Camera-type eye (tissue), 1 donor: Measurements from ENCODE around the gene RADX. TPM values are rescaled to one million over a fixed set of nuclear protein-coding genes. Genes with fewer than 3 reads are reported as not detected.

Experiments used
- total RNA-seq: library from RNA; depleted of rRNA; stranded (reverse); fragments of >200 nt; gene quantifications from one replicate; pipeline ENCODE4 v1.2.3, GENCODE V29; 2014

Gene RADX, protein sequence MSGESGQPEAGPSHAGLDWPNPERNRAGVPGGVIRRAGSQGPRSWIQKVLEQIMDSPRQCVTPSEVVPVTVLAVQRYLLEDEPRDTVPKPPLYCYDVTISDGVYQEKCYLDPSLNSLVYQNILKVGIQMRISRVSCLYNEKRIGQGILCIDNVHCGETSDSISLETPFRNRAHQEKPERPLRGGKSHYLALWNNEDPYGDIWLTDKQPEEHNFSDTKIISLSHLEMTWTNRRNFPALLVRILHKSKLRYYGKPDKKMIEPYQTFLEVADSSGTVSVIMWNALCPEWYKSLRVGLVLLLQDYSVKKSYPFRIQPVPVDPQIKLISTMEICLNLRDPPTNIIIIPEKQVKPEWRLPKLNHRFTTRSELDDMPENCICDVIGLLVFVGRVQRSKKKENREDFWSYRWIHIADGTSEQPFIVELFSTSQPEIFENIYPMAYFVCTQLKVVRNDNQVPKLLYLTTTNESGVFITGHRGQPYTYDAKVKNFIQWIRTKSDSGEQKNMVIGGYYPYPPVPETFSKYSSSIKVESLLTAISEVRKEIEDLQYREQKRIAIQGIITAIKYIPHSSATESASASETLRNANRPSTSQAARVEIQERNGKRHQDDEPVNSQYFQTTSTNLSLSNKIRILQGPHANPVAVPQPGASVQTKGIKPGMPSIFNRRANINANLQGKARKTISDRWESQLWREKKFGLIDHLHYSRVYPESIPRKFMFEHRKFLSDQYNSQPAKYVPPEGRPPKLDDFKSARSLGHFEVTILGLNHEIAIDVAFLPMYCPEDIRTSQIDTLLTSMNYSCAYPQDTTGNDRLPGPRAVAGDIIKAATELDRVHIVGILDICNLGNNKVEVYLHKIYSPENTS
- total RNA-seq: 7.9 TPM

DNA sequence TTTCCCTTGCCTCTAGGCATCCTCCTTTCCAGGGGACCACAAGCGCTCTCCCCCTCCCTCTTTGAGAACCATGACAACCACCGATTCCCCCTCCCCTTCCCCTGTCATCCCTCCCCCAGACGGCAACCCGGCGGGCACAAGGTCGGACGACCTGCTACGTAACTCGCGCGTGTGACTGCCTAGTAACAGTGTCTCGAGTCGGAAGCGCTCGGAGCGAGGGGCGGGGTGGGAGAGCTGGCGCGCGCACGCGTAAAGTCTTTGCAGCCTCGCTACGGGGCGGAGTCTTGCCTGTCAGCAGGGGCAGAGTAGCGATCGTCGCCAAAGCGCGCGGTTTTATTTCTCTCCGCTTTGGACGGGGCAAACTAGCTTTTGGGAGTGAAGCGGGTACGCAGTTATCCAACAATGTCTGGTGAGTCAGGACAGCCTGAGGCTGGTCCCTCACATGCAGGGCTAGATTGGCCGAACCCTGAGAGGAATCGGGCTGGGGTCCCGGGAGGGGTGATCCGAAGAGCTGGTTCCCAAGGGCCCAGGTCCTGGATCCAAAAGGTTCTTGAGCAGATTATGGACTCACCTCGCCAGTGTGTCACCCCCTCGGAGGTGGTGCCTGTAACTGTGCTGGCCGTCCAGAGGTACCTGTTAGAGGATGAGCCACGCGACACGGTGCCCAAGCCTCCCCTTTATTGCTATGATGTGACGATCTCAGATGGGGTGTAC is at the start of gene RADX:
TSS of gene RADX (plus strand) at position 300 of the 714 bp plus-strand sequence. CDS start at position 403, 103 bp downstream.

GRCh38 chrX:106726485-106727437 is 115.0 kb downstream of the RADX start, which contains the start of gene RNF128:
TSS of gene RNF128 (plus strand) at chrX:106726701. CDS start at chrX:106726914, 213 bp downstream.

Other genes with a start within 250 kb of the RADX start
- gene RNF128, start 114.7 kb downstream of the RADX start, total RNA-seq: 0.38 TPM
- gene TBC1D8B, start 190.7 kb downstream of the RADX start, total RNA-seq: 18.3 TPM